DMS53 treated with DMSO at 0.1 percent for 48 hours (cell line): ENCODE measurements around the gene GPC2.

Experiments used
- DNase-seq: peaks from one replicate; lab custom pipeline; 2025; ENCODE audit not compliant: unreplicated experiment; lab: John Stamatoyannopoulos, UW

Gene GPC2

GRCh38 chr7:100126239-100126930 is 50.8 kb downstream of the GPC2 start:
- no peak for DNase-seq

- DNase-seq, result no peak
Measured at GRCh38 chr7:100124301-100125230, 52.6 kb downstream of the GPC2 start.

GRCh38 chr7:100122568-100122967 is 54.6 kb downstream of the GPC2 start:
- no peak for DNase-seq

DNA sequence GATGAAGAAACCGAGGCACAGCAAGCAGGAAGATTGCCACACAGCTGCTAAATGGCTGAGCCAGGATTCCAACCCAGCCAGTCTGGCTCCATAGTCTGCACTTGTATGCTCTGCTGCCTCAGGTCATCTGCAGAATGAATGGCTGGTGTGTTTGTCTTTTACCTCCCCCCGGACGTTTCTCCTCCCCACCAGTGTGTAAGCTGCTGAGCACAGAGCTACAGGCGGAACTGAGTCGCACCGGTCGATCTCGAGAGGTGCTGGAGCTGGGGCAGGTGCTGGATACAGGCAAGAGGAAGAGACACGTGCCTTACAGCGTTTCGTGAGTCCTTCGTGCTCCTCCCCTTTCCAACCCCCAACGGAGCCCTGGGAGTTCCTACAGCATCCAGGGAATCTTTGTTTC is 55.1 kb downstream of the GPC2 start:
- DNase-seq, result peak; percentile 98

GRCh38 chr7:100120733-100121036 is 56.5 kb downstream of the GPC2 start:
- DNase-seq, result no peak

GRCh38 chr7:100119970-100120732 is 57.0 kb downstream of the GPC2 start:
- DNase-seq, result peak; percentile 63
